Right ventricle myocardium inferior (tissue), 1 donor: ENCODE measurements around the gene LRP11. TPM values are rescaled to one million over a fixed set of nuclear protein-coding genes. Genes with fewer than 3 reads are reported as not detected.

Experiments
- total RNA-seq: library from RNA; stranded (reverse); fragmentation: NEBNext Ultra II Directional; extraction: Animal tissue kit (Norgen Biotek cat#: 25700); gene quantifications from one replicate; pipeline ENCODE4 v1.2.1, GENCODE V29; 2021
- donor health status: DM: no; HTN: yes; CAD: no; lungs with severe emphysema.

Gene LRP11
- total RNA-seq, 1 donor from 2014 or later: 21.5 TPM

Other genes starting within 250 kb of the LRP11 start
- gene KATNA1, start 215.6 kb downstream of the LRP11 start, total RNA-seq: 11.4 TPM
- 10.3 TPM for gene LATS1, start 146.3 kb downstream of the LRP11 start, total RNA-seq
- 28.1 TPM for gene NUP43, start 117.8 kb downstream of the LRP11 start, total RNA-seq
- gene PCMT1, start 114.6 kb downstream of the LRP11 start, total RNA-seq: 173 TPM
- gene RAET1E, start 33.8 kb upstream of the LRP11 start, total RNA-seq: 0.27 TPM
- 0.22 TPM for gene RAET1G, start 58.8 kb upstream of the LRP11 start, total RNA-seq
- gene ULBP2, start 77.7 kb upstream of the LRP11 start, total RNA-seq: 1.3 TPM
- 0.30 TPM for gene ULBP1, start 99.6 kb upstream of the LRP11 start, total RNA-seq
- gene RAET1L, start 161.2 kb upstream of the LRP11 start, total RNA-seq: not detected
- gene ULBP3, start 204.8 kb upstream of the LRP11 start, total RNA-seq: 1.4 TPM